ENCODE data around the gene FAM221B. TPM values are rescaled to one million over a fixed set of nuclear protein-coding genes. Genes with fewer than 3 reads are reported as not detected.

The FAM221B gene
- total RNA-seq, 1 experiment from 2014 or later: not detected

- no peak for DNase-seq (ENCODE audit: low spot score)
These were observed 36.3 kb downstream of the FAM221B start for GRCh38 chr9:35792024-35792813.

- no peak for DNase-seq (ENCODE audit: low spot score)
These were observed 37.1 kb downstream of the FAM221B start, which contains the start of gene NPR2 for GRCh38 chr9:35791297-35791921. Gene NPR2 (plus strand): TSS chr9:35791591. CDS start chr9:35792409, 818 bp downstream.

DNA sequence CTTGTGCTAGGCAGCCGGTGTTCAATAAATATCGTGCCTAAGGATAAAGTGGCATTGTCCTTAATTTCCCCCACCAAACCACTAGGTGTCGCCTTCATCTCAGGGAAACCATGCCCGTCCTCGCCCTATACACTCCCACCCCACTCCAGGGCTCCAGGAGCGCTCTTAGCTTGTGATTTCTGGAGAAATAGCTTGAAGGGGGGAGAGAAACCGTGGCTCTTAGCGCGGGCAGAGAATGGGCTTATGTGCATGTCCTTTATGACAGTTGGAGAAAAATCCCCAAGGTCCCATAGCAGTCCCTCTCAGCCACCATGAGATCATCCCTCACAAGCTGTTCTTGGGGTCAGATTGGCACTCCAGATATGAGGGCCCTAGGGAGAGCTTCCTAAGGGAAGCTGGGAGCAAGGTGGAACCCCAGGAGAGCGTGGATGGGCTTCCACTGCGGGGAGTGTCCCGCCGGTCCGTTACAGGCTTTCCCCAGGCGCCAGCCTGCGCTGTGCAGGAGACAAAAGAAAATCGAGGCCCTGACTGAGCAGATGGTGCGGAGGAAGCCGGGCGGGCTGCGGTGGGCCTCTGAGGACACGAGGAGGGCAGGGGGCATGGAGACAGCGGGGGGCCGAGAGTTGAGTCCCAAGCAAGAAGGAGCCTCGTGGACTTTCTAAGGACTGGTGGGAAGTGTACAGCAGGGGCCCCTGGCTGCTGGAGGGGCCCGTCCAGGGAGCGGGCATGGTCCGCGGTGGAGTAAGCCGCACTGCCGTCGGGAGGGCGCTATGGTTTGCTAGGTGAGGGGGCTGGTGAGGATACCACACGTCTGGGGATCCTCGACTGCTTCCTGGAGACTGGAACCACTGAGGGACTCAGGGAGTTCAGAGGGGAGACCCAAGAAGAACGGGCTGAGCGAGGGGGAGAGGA, 37.9 kb downstream of the FAM221B start:
- DNase-seq (ENCODE audit: low spot score): peak; percentile 69

GRCh38 chr9:35790025-35790384, 38.5 kb downstream of the FAM221B start:
- no peak for DNase-seq (ENCODE audit: low spot score)

DNA sequence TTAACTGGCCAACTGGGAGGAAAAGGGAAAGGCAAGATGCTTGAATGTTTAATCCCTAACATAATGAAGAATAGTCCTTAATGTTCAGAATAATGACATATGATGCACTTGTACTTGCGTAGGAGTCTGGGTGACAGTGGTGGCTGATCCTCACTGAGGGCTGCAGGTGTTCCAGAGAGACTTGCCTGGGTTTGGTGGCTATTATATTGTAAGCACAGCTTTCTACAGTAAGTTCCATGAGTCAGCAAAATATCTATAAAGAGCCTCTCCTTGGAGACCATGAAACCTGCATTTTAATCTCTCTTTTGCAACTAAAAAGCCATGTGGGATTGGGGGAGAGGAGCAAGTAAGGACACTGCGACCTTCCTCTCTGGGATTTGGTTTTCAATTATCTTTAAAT, 39.0 kb downstream of the FAM221B start:
- DNase-seq (ENCODE audit: low spot score): no peak

DNA sequence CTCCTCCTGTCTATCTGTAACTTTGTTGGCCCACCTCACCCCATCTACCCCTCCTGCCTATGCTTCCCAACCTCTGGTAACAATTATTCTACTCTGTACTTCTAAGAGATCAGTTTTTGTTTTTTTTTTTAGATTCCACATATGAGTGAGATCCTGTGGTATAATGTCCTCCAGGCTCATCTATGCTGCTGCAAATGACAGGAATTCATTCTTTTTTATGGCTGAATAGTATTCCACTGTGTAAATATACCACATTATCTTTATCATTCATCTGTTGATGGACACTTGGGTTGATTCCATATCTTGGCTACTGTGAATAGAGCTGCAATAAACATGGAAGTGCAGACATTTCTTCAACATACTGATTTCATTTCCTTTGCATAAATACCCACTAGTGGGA, 45.1 kb downstream of the FAM221B start:
- DNase-seq (ENCODE audit: low spot score): no peak

GRCh38 chr9:35781066-35781465, 47.5 kb downstream of the FAM221B start:
- DNase-seq (ENCODE audit: low spot score): no peak

GRCh38 chr9:35778496-35778895, 50.0 kb downstream of the FAM221B start:
- DNase-seq (ENCODE audit: low spot score): no peak

DNA sequence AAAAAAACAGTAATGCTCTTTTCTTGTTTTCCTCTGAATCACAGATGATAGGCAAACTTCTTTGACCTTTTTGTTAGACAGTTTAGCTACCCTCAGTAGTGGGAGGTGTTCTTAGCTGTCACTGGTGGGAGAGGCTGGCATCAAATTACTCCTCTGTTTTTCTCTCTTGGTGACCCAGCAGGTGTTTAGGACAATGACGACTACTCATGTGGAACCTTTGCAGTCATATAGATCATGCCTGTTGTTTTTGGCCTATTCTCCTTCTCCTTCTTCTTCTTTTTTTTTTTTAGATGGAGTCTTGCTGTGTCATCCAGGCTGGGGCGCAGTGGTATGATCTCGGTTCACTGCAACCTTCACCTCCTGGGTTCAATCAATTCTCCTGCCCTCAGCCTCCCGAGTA, 52.5 kb downstream of the FAM221B start:
- no peak for DNase-seq (ENCODE audit: low spot score)

DNA sequence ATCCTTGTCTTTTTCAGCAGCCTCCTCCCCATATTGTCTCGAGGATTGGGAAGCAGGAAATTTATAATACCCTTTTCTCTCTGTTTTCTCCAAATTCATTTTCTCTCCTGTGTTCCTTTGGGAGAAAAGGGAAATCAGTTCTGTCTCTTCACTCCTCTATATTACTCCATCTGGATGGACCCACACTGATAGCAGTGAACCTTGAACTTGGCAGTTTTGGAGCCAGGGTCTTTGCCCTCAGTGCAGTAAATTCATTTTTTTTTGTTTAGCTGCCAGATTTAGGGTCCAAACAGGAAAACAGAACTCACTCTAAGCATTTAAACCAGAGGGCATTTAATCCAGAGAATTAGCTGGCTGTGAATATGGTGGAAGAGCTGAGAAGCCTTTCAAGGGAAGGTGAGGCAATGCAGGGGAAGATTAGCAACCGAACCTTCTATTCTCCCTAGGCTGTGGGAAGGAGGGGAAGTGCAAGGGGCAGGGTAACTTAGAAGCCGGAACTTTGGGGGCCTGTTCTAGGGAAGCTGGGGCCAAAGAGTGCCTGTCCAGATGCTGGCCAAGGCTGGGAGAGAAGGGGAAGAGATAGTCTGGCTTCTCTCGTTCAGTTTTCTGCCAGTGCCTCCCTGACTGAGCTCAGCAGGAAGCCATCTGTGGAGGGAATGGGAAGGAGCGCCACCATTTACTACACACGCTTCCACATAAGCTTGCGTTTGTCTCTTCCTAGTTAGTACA, 53.5 kb downstream of the FAM221B start:
- DNase-seq (ENCODE audit: low spot score): no peak

GRCh38 chr9:35771943-35772342, 56.6 kb downstream of the FAM221B start:
- peak; percentile 8 for DNase-seq (ENCODE audit: low spot score)

GRCh38 chr9:35771534-35771933, 57.0 kb downstream of the FAM221B start:
- DNase-seq (ENCODE audit: low spot score): no peak

- no peak for DNase-seq (ENCODE audit: low spot score)
These were observed 57.5 kb downstream of the FAM221B start for GRCh38 chr9:35771075-35771433.

DNA sequence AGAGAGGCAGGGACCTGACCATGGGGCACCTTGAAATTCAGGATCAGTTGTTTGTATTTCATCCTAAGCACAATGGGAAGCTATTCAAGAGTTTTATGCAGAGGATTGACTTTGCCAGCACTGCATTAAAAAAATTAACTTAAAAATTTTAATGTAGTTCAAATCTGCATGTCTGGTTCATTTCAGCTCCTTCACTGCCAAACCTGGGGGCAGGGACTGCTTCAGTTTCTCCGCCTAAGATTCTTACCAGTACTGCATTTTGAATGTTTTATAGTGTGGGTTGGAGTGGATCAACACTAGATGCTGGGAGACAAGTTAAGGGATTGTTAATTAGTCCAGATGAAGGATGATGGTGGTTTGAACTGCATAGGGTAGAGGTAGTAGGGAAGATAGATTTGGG, 58.8 kb downstream of the FAM221B start:
- DNase-seq (ENCODE audit: low spot score): no peak

DNA sequence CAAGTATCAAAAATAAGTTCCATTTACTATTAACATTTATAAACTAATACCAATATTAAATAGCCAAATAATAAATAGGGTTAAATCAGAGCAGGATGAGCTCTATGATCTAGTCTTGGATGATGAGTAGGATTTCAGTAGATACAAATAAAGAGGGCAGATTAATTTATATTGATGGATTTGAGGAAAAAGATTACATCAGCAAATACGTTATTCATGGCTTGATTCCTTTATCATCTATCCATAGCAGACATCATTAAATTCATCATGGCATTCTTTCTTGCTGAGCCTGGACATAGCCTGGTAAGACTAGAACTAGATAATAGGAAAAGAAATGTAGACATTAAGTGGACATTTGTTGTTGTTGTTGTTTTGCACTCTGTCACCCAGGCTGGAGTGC, 61.1 kb downstream of the FAM221B start:
- no peak for DNase-seq (ENCODE audit: low spot score)

- no peak for DNase-seq (ENCODE audit: low spot score)
These were observed 61.5 kb downstream of the FAM221B start for GRCh38 chr9:35766997-35767396.

Other genes starting within 250 kb of the FAM221B start
- 11.3 and 15.1 TPM in 2 replicates for gene TESK1, start 223.5 kb downstream of the FAM221B start, total RNA-seq (2014; rRNA removed; shearing (Covaris generic))
- 0.12 and 0.48 TPM in 2 replicates for gene CD72, start 210.3 kb downstream of the FAM221B start, total RNA-seq (2014; rRNA removed; shearing (Covaris generic))
- not detected in 2 replicates for gene SIT1, start 177.8 kb downstream of the FAM221B start, total RNA-seq (2014; rRNA removed; shearing (Covaris generic))
- gene RMRP, start 170.7 kb downstream of the FAM221B start, total RNA-seq (2014; rRNA removed; shearing (Covaris generic)): 1,768 and 6,657 TPM in 2 replicates
- 5.7 and 12.6 TPM in 2 replicates for gene CCDC107, start 170.4 kb downstream of the FAM221B start, total RNA-seq (2014; rRNA removed; shearing (Covaris generic))
- 2.5 and 3.6 TPM in 2 replicates for gene ARHGEF39, start 163.5 kb downstream of the FAM221B start, total RNA-seq (2014; rRNA removed; shearing (Covaris generic))
- gene CA9, start 154.8 kb downstream of the FAM221B start, total RNA-seq (2014; rRNA removed; shearing (Covaris generic)): not detected in 2 replicates
- 423 and 447 TPM in 2 replicates for gene TPM2, start 138.8 kb downstream of the FAM221B start, total RNA-seq (2014; rRNA removed; shearing (Covaris generic))
- gene TLN1, start 96.5 kb downstream of the FAM221B start, total RNA-seq (2014; rRNA removed; shearing (Covaris generic)): 139 and 155 TPM in 2 replicates
- gene CREB3, start 96.1 kb downstream of the FAM221B start, total RNA-seq (2014; rRNA removed; shearing (Covaris generic)): 76.5 and 103 TPM in 2 replicates
- gene GBA2, start 79.5 kb downstream of the FAM221B start, total RNA-seq (2014; rRNA removed; shearing (Covaris generic)): 12.2 and 15.0 TPM in 2 replicates
- gene RGP1, start 79.4 kb downstream of the FAM221B start, total RNA-seq (2014; rRNA removed; shearing (Covaris generic)): 10.4 and 16.1 TPM in 2 replicates
- gene MSMP, start 74.5 kb downstream of the FAM221B start, total RNA-seq (2014; rRNA removed; shearing (Covaris generic)): not detected in 2 replicates
- 1.9 and 2.1 TPM in 2 replicates for gene NPR2, start 37.1 kb downstream of the FAM221B start, total RNA-seq (2014; rRNA removed; shearing (Covaris generic))
- 0.21 and 0.29 TPM in 2 replicates for gene SPAG8, start 16.5 kb downstream of the FAM221B start, total RNA-seq (2014; rRNA removed; shearing (Covaris generic))
- gene HINT2, start 13.7 kb downstream of the FAM221B start, total RNA-seq (2014; rRNA removed; shearing (Covaris generic)): 36.3 and 49.2 TPM in 2 replicates
- 1.6 and 2.7 TPM in 2 replicates for gene TMEM8B, start 496 bp upstream of the FAM221B start, total RNA-seq (2014; rRNA removed; shearing (Covaris generic))
- not detected in 2 replicates for gene OR13J1, start 41.7 kb upstream of the FAM221B start, total RNA-seq (2014; rRNA removed; shearing (Covaris generic))
- 1.0 TPM in 1 of 2 replicates, not detected in the other for gene HRCT1, start 77.5 kb upstream of the FAM221B start, total RNA-seq (2014; rRNA removed; shearing (Covaris generic))
- gene SPAAR, start 80.8 kb upstream of the FAM221B start, total RNA-seq (2014; rRNA removed; shearing (Covaris generic)): 0.31 TPM in 1 of 2 replicates, not detected in the other
- gene OR2S2, start 129.4 kb upstream of the FAM221B start, total RNA-seq (2014; rRNA removed; shearing (Covaris generic)): not detected in 2 replicates
- 17.9 and 19.4 TPM in 2 replicates for gene RECK, start 208.2 kb upstream of the FAM221B start, total RNA-seq (2014; rRNA removed; shearing (Covaris generic))

Measured in A172 (cell line).